Measurements from ENCODE around the gene SLC45A1. TPM values are rescaled to one million over a fixed set of nuclear protein-coding genes. Genes with fewer than 3 reads are reported as not detected.

Gene SLC45A1
- total RNA-seq, 2 experiments from 2014 or later, result 0.88 to 0.98 TPM

DNA sequence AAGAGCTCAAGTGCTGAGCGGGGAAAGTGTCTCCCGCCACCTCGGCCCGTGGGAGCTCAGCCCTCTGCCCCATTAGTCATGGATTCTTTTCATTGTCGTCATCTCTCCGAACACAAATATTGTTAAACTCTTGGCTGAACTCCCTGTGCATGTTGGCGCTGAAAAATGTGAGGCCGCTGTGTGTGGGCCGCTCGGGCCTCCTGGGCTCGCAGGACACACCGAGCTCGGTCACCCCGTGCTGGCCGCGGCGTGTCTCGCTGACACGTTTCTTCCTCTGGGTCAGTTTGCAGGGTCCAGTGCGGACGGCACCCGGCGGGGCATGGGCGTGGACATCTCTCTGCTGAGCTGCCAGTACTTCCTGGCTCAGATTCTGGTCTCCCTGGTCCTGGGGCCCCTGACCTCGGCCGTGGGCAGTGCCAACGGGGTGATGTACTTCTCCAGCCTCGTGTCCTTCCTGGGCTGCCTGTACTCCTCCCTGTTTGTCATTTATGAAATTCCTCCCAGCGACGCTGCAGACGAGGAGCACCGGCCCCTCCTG, 25.6 kb downstream of the SLC45A1 start:
- CTCF ChIA-PET, result no interaction called here
- POLR2A ChIA-PET, result no interaction called here
- no peak for TF ChIP-seq CTCF (IDR thresholded peaks at IDR 0.05)

DNA sequence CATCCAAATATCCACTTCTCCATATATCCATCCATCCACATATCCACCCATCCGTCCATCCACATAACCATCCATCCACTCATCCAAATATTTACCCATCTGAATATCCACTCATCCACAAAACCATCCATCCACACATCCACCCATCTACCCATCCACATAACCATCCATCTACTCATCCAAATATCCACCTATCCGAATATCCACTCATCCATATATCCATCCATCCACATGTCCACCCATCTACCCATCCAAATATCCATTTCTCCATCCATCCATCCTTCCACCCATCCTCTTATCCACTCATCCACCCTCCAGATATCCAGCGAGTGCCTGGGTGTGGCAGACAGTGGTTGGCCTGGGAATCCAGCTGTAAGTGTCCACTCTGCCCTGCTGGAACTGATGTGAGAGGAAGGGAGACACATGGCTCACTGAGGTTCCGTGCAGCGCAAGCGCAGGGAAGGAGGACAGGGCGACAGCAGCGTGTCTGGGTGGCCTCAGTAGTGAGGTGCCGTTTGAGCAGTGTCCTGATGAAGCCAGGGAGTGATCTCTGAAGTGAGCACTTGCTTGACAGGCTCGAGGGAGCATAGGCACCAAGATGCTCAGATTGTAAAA, 27.1 kb downstream of the SLC45A1 start:
- Mint-ChIP-seq H3K4me3 (no peak overlapping the region), H3K27ac (no peak overlapping the region), H3K36me3 (ENCODE audit: low read depth) (no peaks in the 10 kb centered on the region), H3K9me3 (no peaks in the 10 kb centered on the region), H3K4me1 (ENCODE audit: low read depth) (peaks cover 5% of the 10 kb centered on the region), H3K27me3 (no peaks in the 10 kb centered on the region)
- POLR2A ChIA-PET, result no interaction called here
- no peaks in the 10 kb centered on the region for H3K27me3 ChIP-seq (ENCODE audit: control insufficient read depth in 1 of 2, insufficient read depth in 2 of 2, low read length in 2 of 2)
- no peak overlapping the region for H3K4me3 ChIP-seq (ENCODE audit: low read length)
- H3K9me3 ChIP-seq (ENCODE audit: control insufficient read depth in 1 of 2, insufficient read depth in 1 of 2, low read length in 2 of 2), result no peaks in the 10 kb centered on the region
- TF ChIP-seq CTCF (IDR thresholded peaks at IDR 0.05), result no peak
- CTCF ChIA-PET, result no interaction called here
- DNase-seq, result no peak
- intact Hi-C loops (cut with DNase I, micrococcal nuclease), result no loop called here
- H3K4me1 ChIP-seq (ENCODE audit: insufficient read depth, low read length), result peaks cover 6% of the 10 kb centered on the region
- no peaks in the 10 kb centered on the region for H3K36me3 ChIP-seq (ENCODE audit: insufficient read depth, low read length)
- no peak overlapping the region for H3K27ac ChIP-seq (ENCODE audit: low read depth in 1 of 2, low read length in 2 of 2)
- ATAC-seq (ENCODE audit: poor library complexity), result no peak

More for the DNA sequence above, 25.6 kb downstream of the SLC45A1 start:
- DNase-seq, result no peak
- Histone ChIP-seq H3K4me3 (ENCODE audit: low read length) (no peak overlapping the region), H3K36me3 (ENCODE audit: insufficient read depth, low read length) (no peaks in the 10 kb centered on the region), H3K4me1 (ENCODE audit: insufficient read depth, low read length) (no peaks in the 10 kb centered on the region), H3K27ac (ENCODE audit: low read depth in 1 of 2, low read length in 2 of 2) (no peak overlapping the region), H3K9me3 (ENCODE audit: control insufficient read depth in 1 of 2, insufficient read depth in 1 of 2, low read length in 2 of 2) (no peaks in the 10 kb centered on the region), H3K27me3 (ENCODE audit: control insufficient read depth in 1 of 2, insufficient read depth in 2 of 2, low read length in 2 of 2) (no peaks in the 10 kb centered on the region)
- no peaks in the 10 kb centered on the region for H3K4me1 Mint-ChIP-seq (ENCODE audit: low read depth)
- intact Hi-C loops (cut with DNase I, micrococcal nuclease), result no loop called here
- ATAC-seq (ENCODE audit: poor library complexity), result no peak
- H3K4me3 Mint-ChIP-seq, result no peak overlapping the region
- H3K27ac Mint-ChIP-seq, result no peak overlapping the region
- H3K9me3 Mint-ChIP-seq, result no peaks in the 10 kb centered on the region
- H3K27me3 Mint-ChIP-seq, result no peaks in the 10 kb centered on the region
- no peaks in the 10 kb centered on the region for H3K36me3 Mint-ChIP-seq (ENCODE audit: low read depth)

GRCh38 chr1:8345621-8346415, 27.9 kb downstream of the SLC45A1 start:
- CTCF ChIA-PET, result no interaction called here
- intact Hi-C loops (cut with DNase I, micrococcal nuclease), result no loop called here

More at GRCh38 chr1:8345621-8346415, 27.9 kb downstream of the SLC45A1 start:
- Mint-ChIP-seq H3K27ac (no peak overlapping the region), H3K9me3 (no peaks in the 10 kb centered on the region), H3K4me3 (no peak overlapping the region), H3K36me3 (ENCODE audit: low read depth) (no peaks in the 10 kb centered on the region), H3K27me3 (no peaks in the 10 kb centered on the region), H3K4me1 (ENCODE audit: low read depth) (peaks cover 5% of the 10 kb centered on the region)
- TF ChIP-seq CTCF (IDR thresholded peaks at IDR 0.05), result no peak
- Histone ChIP-seq H3K36me3 (ENCODE audit: insufficient read depth, low read length) (no peaks in the 10 kb centered on the region), H3K27me3 (ENCODE audit: control insufficient read depth in 1 of 2, insufficient read depth in 2 of 2, low read length in 2 of 2) (no peaks in the 10 kb centered on the region), H3K4me3 (ENCODE audit: low read length) (no peak overlapping the region), H3K9me3 (ENCODE audit: control insufficient read depth in 1 of 2, insufficient read depth in 1 of 2, low read length in 2 of 2) (no peaks in the 10 kb centered on the region), H3K27ac (ENCODE audit: low read depth in 1 of 2, low read length in 2 of 2) (no peak overlapping the region), H3K4me1 (ENCODE audit: insufficient read depth, low read length) (peaks cover 6% of the 10 kb centered on the region)
- POLR2A ChIA-PET, result no interaction called here
- ATAC-seq (ENCODE audit: poor library complexity) (no peak), DNase-seq (no peak)
